GM18499 (cell line): ENCODE measurements around the gene RAB17.

Source experiments
- ATAC-seq: cut with Tn5 transposase; IDR thresholded peaks from one replicate; pipeline ENCODE4 v1.9.1; 2021; ENCODE audit warnings: moderate number of reproducible peaks; ENCODE audit not compliant: insufficient read depth, unreplicated experiment

Gene RAB17, protein sequence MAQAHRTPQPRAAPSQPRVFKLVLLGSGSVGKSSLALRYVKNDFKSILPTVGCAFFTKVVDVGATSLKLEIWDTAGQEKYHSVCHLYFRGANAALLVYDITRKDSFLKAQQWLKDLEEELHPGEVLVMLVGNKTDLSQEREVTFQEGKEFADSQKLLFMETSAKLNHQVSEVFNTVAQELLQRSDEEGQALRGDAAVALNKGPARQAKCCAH

DNA sequence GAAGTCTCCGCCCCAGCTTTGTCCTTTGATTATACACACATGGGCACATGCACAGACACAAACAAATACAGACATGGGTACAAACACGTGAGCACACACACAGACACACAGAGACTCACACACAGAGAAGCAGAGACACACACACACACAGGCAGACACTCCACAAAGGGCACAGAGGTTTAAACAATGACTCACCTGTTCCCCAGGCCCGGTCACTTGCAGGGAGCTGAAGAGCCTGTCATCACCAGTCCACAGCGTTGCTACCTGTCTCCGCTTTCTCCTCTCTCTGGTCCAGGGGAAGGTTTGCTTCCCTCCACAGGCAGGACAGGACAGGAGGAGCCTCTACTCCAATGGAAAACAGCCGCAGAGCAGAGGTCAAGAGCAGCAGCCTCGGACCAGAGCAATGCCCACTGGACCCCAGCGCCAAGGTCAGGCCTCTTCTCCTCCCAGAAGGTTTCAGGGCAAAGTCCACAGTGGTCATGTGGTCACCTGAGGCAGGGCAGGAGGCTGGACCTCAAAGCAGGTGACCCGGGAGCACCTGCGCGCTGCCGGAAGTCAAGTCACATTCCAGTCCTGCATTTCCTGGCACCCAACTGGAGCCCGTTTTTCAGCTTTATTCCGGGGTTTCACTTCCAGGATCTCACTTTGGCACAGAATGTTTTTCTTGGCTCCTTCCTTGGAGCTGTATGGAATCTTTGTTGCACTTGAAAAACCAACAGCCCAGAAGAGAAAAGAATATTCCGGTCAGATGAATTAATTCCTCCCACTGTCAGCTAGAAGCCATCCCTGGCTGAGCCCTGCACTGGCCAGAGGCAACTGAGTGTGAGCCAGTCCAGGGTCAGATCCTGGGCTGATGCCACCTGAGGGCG is at the start of gene RAB17:
TSS of gene RAB17 (minus strand) at position 463 of the 869 bp plus-strand sequence. CDS start 4,580 bp downstream, outside the sequence.
- ATAC-seq = no peak

DNA sequence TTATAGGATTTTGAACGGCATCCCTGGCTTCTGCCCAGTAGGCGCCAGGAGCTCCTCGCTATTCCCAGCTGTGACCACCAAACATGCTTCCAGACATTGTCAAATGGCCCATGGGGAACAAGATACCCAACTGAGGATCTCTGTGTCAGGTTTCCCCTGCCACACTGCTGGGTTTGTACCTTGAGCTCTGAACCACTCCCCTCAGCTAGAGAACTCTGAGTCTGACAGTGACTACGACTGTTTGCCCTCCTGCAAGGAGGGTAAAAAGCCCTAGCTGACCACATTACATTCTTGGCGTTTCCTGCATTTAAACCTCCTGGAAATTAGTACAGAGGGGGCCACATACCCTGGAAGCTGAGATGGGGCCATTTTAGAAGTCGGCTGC is 49.3 kb upstream of the RAB17 start:
- ATAC-seq = no peak

DNA sequence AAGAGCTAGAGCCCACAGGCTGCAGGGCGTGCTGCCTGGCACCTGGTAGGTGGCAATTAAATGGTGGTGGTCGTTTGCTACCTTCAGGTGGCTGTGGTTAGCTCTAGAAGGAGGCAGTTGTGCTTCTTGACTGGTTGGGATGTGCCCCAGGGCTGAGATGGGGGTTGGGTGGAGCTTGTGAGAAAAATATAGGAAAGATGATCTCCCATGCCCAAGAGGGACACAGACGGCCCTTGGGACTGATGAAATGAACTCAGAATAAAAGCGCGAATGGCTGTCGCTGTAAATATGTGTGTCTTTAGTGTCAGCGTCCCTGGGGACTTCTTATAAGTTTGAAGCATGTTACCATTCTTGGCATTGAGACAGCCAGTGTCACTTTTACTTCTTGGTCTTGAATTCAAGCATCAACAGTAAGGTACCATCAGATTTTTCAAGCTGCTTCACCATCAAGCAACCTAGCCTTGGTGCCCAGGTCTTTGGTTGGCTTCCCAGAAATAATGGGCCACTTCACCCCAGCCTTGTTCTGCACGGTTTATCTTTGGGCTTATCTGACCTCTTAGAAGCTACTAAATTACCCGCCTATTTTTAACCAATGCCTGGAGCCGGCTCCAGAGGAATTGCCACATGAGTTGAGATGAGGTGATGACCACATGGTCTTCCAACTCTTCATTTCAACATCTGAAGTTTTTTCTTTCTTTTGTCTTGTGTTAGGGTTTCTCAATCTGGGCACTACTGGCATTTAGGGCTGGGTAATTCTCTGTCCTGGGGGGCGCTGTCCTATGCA is 48.7 kb upstream of the RAB17 start:
- ATAC-seq = no peak

DNA sequence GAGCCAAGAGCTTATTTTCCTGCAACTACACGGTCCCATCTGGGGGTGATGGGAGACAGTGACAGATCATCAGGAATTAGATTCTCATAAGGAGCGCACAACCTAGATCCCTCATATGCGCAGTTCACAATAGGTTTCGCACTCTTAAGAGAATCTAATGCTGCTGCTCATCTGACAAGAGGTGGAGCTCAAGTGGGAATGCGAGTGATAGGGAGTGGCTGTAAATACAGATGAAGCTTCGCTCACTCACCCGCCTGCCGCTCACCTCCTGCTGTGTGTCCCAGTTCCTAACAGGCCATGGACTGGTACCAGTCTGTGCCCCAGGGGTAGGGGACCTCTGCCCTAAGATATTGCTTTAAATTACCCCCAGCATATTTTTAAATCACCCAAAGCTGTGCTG is 47.6 kb upstream of the RAB17 start:
- no peak for ATAC-seq

DNA sequence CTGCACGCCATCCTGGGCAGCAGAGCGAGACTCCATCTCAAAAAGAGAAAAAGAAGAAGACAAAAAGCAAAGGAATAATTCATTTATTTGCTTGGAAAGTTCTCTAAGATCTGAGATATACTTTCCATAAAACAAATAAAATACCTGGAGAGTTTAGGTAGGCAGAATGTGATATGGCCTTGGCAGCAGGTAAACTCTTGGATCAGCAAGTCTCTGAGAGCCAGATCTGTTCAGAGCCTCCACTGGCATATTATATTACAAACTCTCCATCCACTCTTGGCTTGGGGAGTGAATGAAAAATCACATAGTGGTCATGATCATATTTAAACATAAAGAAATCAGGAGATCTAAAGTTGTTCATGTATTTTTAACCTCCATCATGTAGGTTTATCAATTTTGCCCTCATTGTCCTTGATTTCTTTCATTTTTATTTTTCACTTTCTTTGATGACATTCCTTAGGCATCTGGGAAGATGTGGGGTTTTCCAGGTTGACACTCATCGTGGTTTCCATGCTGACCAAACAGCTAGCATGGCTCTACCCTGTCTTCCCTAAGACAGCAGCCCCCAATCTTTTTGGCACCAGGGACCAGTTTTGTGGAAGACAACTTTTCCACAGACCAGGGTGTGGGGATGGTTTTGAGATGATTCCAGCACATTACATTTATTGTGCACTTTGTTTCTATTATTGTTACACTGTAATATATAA is 47.0 kb upstream of the RAB17 start:
- ATAC-seq = no peak

DNA sequence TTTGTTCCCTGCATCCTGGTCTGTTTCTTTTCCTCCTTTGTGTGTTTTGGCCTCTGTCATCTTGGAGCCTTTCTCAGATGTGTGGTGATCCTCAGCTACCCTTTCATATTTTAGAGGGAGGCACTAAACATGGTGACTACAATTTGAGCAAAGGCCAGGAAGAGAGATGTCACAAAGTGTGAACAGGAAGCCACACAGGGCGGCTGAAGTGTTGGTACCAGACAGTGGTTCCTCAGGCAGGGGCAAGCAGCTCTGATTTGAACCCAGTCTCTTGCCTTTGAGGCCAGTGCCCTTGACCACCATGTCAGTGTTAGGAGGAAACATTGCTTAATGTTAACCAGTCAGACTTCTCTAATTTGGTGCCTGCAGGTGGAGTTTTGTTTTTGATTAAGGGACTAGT is 46.0 kb upstream of the RAB17 start:
- no peak for ATAC-seq

DNA sequence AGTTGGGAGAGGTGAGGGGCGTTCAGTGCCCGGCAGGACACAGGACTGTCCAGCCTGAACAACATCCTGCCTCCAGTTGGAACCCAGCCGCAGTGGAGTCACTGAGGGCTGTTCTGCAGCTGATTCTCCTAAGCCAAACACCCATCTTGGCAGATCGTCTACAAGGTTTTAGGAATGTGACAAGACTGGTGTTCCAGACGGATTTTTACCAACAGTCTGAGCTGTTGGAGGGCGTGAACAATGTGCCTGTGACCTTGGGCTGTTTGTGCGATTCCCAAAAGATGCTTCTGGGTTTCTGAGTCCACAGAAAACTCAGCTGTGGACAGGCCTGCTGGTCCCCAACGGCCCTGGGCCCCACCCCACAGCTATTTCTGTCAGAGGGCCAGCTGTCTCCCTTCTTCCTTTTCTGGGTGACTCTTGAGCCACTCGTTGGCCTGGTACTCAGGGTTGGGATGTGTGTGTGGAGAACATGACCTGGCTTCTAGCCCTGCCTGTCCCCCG is 42.6 kb upstream of the RAB17 start:
- no peak for ATAC-seq

DNA sequence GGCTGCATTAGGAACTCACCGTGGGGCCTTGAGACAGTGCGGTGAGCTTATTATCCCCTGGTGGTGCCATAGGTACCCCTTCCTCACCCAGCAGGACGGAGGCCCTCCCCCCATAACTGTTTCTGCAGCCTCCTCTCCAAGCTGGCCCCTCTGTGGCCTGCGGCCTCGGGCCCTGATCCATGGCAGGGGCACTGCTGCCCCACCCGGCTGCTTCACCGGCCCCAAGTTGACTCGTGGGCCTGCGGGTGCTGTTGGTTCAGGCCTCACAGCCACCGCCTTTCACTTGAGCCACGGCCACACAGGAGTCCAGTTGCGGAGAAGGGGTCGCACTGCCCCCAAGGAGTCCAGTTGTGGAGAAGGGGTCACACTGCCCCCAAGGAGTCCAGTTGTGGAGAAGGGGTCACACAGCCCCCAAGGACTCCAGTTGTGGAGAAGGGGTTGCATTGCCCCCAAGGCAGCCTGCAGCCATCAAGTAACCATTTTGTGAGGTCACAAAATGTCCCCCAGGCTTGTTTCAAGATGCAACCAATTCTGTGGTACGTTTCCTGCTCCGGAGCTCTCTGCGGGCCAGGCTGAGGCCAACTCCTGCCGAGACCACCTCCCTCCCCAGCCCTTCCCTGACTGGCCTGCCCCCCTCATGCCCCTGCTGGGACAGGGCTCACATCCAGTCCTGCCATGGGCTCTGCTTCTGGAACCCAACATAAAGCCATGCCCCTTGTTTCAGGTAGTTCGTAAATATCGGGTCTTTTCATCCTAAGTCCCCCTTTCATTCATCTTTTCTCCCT is 41.5 kb upstream of the RAB17 start:
- no peak for ATAC-seq

DNA sequence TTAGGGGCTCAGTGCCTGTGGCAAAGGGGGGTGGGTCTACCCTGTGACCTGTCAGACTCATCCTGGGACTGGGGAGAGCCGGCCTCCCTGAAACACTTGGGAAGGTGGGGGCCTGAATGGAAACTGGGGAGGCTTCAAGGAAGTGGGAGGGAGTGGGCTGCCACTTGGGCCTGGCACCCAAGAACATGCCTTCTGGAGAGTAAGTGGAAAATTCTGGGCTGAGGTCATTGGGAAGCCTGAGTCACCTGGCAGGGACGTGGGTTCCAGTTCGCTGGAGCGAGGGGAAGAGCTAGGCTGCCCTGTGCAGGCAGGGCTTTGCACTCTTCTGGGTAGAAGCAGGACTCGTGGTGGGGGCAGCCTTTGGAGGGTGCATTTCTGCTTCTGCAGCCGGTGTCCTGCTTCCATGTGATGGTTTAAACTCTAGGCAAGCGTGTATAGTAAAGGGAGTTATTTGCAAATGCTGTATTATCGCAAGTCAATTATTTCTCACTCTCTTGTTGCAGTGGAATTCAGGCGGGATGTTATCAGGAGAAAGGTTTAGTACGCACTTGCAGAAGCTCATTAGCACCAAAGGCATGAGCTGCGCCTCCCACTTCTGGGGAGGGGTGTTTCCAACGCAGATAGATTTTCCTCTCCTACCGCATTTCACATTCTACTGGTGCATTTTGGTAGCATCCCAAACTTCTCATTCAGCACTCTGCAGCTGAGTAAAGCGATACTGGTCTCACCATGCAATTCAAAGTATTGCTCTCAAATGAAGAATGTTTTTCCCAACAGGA is 40.7 kb upstream of the RAB17 start:
- no peak for ATAC-seq

DNA sequence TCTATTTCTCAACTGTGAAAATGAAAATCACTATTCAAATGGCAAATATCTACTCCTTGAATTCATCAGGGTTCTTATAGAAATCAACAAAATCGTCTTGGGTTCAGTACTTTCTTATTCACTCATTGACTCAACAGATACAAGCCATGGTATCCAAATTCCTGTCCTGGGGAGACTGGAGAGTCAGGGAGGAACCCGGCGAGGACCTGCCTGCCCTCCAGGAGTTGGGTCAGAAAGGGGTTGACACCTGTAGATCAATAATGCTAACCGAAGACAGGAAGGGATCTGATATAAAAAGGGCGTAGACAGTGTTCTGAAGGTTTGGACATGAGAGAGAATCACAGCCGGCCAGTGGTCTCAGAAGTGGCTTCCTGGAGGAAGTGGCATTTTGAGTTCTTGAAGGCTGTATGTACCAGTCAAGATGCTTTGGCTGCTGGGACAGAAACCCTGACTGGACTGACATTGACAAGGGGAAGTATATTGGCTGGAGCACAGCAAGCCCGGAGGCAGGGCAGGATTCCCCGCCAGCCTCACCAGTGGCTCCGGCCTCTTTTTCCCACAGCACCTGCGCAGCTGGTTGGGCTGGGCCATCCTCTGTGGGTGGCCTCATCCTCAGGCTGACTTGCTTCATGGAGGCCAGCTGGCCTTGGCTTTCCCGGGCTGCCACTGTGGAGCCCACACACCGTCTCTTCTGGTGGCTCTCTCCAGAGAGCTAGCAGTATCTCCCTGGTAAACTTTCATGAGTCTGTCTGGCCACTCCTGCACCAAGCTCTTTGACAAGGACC is 39.9 kb upstream of the RAB17 start:
- ATAC-seq = no peak

DNA sequence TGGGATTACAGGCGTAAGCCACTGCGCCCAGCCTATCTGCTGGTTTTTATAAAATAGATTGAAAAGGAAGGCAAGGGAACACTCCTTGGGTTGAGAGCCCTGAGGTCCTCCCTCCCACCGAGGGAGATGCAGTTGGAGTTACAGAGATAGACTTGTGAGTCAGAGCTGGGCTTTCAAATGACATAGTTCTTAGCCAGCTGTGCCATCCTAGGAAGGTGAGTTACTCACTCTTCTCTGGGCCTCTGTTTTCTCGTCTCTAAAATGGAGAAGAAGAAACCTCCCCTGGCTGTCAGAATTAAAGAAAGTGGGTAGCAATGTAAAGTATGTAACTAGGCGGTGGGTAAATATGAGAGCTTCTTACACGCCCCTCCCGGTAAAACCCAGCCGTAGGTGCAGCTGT is 39.2 kb upstream of the RAB17 start:
- no peak for ATAC-seq

DNA sequence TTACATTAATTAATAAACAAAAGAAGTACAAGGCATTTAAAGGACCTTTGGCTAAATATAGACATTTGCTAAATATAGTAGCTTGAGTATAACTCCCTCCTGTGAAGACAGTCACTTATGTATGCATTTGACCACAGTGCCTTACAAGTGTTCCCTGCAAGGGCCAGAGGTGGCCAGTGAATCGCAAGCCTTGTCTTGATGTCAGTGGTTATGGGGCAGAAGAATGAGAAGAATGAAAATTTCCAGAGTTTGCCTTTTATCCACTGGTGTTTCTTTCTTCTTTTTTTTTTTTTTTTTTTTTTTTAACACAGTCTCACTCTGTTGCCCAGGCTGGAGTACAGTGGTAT is 38.6 kb upstream of the RAB17 start:
- ATAC-seq = no peak

DNA sequence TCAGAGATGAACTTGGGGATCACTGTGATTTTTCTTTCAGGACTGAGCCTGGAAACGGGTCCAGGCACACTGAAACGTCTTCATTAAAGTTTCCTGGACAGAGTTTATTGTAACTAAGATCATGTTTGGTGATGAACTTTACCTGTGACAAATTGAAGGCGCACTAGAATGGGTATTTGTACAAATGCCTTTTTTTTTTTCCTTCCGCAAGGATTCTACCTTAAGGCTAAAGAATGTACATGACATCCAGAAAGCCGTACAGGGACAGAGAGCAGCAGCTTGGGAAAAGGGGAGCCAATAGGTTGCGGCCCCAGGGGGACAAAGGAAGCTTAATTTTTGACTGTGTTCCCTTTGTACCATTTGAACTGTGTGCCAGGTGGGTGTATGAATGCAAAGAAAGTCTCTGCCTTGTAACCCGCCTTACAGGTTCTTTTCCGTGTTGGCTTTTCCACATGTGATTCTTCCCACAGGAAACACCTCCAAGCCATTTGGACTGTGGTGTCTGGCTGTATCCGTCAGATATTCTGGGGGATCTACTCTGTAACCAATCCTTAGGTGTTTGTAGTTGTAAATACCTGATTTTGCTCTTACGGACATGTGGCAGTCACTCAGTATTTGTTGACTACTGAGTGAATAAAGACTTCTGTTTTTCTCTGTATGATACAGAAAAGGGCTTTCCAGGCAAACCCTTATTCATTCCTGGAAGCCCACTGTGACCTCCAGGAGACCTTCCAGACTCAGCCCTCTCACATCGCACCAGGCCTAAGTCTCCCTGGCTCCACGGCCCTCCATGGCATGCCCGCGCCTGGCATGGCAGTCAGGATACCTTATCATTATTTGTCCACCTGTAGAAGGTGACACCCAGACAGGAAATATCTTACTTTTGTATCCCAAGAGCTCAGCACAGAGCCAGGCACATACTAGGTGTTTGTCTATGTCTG is 38.0 kb upstream of the RAB17 start:
- no peak for ATAC-seq

DNA sequence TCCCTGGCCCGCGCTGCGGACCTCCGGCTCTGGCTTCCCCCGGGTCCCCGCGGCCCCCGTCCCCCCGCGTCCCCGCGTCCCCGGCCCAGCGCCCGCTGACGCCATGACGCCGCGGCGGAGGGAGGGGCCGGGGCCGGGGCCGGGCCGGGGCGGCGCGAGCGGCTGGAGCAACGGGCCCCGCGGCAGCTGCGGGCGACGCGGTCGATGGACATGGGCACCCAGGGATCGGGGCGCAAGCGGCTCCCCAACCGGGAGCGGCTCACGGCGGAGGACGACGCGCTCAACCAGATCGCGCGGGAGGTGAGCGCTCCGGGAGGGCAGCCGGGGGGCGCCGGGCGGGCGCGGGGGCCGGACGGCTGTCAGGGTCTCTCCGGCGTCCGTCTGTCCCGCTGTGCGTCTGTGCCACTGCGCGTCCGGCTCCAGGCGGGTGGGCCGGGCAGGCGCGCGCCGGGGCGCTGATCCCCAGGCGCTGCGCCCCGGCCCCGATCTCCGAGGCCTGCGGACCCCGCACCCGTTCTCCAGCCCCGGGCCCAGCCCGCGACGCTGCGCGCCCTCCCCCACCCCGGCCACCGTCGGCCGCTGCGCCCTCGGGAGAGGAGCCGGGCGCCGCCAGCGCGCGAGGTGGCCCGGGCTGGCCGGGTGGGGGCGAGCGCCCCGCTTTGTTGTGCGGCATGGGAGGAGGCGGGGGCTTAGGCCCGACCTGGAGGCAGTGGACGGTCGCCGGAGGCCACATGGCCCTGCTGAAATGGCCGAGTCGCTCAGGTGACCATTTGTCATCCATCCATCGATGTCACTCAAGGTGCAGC is 37.1 kb upstream of the RAB17 start, which contains the start of gene LRRFIP1:
TSS of gene LRRFIP1 (plus strand) at position 147 of the 806 bp plus-strand sequence. CDS start at position 205, 58 bp downstream.
- no peak for ATAC-seq

DNA sequence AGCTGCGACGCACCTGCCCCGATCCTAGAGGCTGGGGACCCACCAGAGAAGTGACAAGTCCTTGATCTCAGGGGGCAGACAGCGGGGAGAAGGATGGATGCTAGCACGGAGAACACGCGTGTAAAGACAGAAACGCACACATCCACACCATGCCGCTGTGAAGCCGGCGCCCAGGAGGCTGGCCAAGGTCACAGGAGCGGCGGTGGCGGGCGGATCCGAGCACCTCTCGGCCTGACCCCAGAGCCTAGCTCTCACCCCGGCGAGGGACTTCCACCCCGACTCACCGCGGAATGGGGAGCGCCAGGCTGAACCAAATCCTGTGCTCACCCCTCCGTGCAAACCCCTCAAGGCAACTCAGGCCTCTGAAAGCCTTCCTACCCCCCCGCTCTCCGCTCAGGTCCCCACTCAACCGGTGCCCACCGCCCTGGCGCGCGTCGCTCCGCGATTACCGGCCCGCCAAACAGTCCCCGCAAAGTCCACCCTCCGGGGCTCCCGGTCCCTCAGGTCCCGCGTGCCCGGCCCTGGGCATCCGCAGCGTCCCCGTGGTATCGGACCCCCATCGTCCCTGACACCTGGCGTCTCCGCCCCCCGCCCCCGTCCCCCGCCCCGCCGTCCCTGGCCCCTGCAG is 36.4 kb upstream of the RAB17 start:
- ATAC-seq = no peak

DNA sequence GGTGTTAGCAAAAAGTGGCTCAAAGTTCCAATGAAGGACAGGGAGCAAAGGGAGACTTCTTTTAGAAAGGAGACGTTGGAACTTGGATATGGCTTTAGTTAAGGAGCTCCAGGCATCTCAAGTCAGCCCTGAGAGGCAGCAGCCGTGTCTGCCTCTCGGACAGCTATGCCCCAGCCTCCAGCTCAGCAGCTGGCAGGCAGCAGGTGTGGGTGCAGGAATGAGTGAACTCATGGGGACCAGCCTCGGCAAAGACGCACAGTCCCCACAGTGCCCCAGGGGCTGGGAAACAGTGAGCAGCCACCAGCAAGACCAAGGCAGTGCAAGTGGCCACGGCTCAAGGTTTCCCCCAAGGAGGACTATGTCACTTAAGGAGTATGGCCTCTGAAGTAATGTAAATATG is 35.2 kb upstream of the RAB17 start:
- no peak for ATAC-seq
